ENCODE results near the gene MLLT3. TPM values are rescaled to one million over a fixed set of nuclear protein-coding genes. Genes with fewer than 3 reads are reported as not detected.

MLLT3 gene
- total and polyA plus RNA-seq, 2 experiments from 2014 or later: 40.0 to 58.3 TPM

DNA sequence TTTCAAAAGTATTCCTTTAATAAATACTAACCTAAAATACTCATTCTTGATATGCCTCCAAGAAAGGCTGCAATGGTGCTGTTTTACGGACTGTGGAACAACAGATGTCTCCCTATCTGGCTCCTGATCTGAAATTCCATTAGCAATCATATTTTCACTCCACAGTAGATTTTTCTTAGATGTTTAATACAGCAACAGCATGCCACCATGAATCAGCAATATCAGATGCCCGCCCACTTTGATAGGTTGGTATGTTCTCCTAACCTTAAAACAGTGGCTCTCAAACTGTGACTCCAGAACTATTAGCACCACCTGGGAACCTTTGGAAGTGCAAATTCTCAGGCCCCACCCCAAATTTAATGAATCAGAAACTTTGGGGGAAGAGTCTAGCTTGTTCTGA is 110.2 kb downstream of the MLLT3 start:
- no peaks in the 10 kb centered on the region for H3K9me3 ChIP-seq (ENCODE audit: low read depth)
- TF ChIP-seq, protein P1, sequence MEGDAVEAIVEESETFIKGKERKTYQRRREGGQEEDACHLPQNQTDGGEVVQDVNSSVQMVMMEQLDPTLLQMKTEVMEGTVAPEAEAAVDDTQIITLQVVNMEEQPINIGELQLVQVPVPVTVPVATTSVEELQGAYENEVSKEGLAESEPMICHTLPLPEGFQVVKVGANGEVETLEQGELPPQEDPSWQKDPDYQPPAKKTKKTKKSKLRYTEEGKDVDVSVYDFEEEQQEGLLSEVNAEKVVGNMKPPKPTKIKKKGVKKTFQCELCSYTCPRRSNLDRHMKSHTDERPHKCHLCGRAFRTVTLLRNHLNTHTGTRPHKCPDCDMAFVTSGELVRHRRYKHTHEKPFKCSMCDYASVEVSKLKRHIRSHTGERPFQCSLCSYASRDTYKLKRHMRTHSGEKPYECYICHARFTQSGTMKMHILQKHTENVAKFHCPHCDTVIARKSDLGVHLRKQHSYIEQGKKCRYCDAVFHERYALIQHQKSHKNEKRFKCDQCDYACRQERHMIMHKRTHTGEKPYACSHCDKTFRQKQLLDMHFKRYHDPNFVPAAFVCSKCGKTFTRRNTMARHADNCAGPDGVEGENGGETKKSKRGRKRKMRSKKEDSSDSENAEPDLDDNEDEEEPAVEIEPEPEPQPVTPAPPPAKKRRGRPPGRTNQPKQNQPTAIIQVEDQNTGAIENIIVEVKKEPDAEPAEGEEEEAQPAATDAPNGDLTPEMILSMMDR (IDR thresholded peaks at IDR 0.05; ENCODE audit: low read depth, low read length): no peak
- peak overlapping the region; percentile 74 for H3K27ac ChIP-seq
- no peaks in the 10 kb centered on the region for H3K36me3 ChIP-seq
- peaks cover 26% of the 10 kb centered on the region for H3K4me1 ChIP-seq (ENCODE audit: low read depth)
- peak in 1 of 2 donors; percentile 31 for DNase-seq (ENCODE audit: low read depth in 1 of 2, low spot score in 1 of 2)
- no peak overlapping the region for H3K4me3 ChIP-seq
- H3K27me3 ChIP-seq: no peaks in the 10 kb centered on the region

DNA sequence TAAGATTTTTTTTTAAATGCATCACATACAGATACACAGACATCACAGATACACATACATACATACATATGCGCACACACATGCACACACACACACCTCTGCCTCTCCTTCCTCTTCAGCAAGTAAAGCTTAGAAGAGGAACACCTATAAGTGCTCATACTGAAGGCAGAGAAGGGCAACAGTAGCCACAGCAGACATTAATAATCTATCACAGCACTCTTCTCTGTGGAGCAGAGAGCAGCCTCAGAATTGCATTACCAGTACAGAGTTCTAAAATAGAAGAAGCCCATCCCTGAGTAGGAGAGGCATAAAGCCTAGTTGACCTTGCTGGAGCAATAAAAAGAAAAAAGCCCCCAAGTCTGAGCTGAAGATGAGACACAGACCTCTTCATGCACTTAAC is 110.6 kb downstream of the MLLT3 start:
- Histone ChIP-seq H3K4me3 (no peak overlapping the region), H3K36me3 (no peaks in the 10 kb centered on the region), H3K4me1 (ENCODE audit: low read depth) (peaks cover 25% of the 10 kb centered on the region), H3K27me3 (no peaks in the 10 kb centered on the region), H3K9me3 (ENCODE audit: low read depth) (no peaks in the 10 kb centered on the region), H3K27ac (peak overlapping the region; percentile 74)
- TF ChIP-seq, protein P1 (IDR thresholded peaks at IDR 0.05; ENCODE audit: low read depth, low read length): no peak
- peak in 1 of 2 donors; percentile 6 for DNase-seq (ENCODE audit: low read depth in 1 of 2, low spot score in 1 of 2)

DNA sequence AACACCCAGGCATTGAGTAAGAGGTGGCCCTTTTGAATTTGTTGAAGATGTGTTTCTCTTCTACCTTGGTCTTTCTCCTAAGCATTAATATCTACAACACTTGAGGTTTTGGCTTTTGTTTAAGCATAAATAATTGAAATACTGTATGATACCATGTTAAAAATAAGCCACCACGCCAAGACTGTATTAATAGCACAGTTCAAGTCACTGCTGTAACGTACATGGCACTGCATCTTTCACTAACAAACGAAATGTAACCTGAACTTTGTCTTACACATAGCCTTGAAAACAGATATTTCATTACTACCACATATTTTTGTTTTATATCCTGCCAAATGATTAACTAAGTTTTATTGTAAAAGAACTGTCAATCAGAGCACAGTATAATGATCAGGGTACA is 112.8 kb downstream of the MLLT3 start:
- Histone ChIP-seq H3K4me1 (ENCODE audit: low read depth) (peaks cover 18% of the 10 kb centered on the region), H3K36me3 (no peaks in the 10 kb centered on the region), H3K9me3 (ENCODE audit: low read depth) (no peaks in the 10 kb centered on the region), H3K4me3 (no peak overlapping the region), H3K27me3 (no peaks in the 10 kb centered on the region), H3K27ac (no peak overlapping the region)
- no peak for DNase-seq (ENCODE audit: low read depth in 1 of 2, low spot score in 1 of 2)
- TF ChIP-seq, protein P1 (IDR thresholded peaks at IDR 0.05; ENCODE audit: low read depth, low read length): no peak

DNA sequence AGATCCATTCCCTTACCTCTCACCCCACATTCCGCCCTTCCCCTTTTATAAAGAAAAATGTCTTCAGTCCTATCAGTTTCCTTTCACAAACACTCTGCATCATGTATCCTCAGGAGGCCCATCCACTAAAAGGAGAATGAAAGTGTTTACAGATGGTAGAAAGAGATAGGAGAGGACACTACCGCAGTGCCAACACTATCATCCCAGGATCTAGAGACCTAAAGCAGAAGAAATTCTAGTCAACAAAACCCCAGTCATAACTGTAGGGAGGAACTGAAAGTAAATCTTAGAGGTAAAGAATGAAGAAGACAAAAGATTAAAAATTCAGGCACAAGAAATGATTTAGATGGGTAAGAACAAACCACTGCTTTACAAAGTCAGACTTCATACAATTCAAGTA is 114.1 kb downstream of the MLLT3 start:
- H3K27me3 ChIP-seq: no peaks in the 10 kb centered on the region
- TF ChIP-seq, protein P1 (IDR thresholded peaks at IDR 0.05; ENCODE audit: low read depth, low read length): no peak
- DNase-seq (ENCODE audit: low read depth in 1 of 2, low spot score in 1 of 2): no peak
- peaks cover 15% of the 10 kb centered on the region for H3K4me1 ChIP-seq (ENCODE audit: low read depth)
- no peaks in the 10 kb centered on the region for H3K9me3 ChIP-seq (ENCODE audit: low read depth)
- H3K27ac ChIP-seq: no peak overlapping the region
- no peaks in the 10 kb centered on the region for H3K36me3 ChIP-seq
- no peak overlapping the region for H3K4me3 ChIP-seq

DNA sequence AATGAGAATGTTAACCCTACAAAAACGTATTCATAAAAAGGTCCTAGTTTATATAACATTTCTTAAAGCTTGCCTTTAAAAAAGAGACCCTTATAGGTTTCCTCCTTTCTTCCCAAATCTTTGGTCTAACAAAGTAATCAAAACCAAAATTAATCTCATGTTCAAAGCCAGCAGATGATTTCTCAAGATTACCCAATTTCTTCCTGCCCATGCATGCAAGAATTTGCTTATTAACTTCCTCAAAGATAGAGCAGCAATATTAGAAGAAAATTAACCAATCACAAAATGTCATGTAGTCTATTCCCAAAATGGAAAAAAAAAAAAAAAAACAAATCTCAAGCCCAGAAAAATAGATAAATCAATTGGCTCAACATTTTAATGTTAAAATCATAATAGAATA is 114.9 kb downstream of the MLLT3 start:
- H3K27me3 ChIP-seq: no peaks in the 10 kb centered on the region
- no peaks in the 10 kb centered on the region for H3K36me3 ChIP-seq
- DNase-seq (ENCODE audit: low read depth in 1 of 2, low spot score in 1 of 2): no peak
- TF ChIP-seq, protein P1 (IDR thresholded peaks at IDR 0.05; ENCODE audit: low read depth, low read length): no peak
- H3K27ac ChIP-seq: no peak overlapping the region
- H3K4me1 ChIP-seq (ENCODE audit: low read depth): peaks cover 7% of the 10 kb centered on the region
- H3K9me3 ChIP-seq (ENCODE audit: low read depth): no peaks in the 10 kb centered on the region
- no peak overlapping the region for H3K4me3 ChIP-seq
